HL-60 (cell line): Measurements from ENCODE around the gene ZMYND10.

Source experiments
- DNase-seq, 2 experiments: peaks; one replicate each; pipeline ENCODE4 v3.0.0-alpha.2; 2010 to 2020; ENCODE audit warnings: low read depth in 1 of 2, low spot score in 1 of 2
- H3K27ac ChIP-seq: fragments of 250-450 bp; sonication (Bioruptor Pico); replicated peaks from 2 replicates; pipeline ENCODE4 v1.5.1; 2020; ENCODE audit warnings: mild to moderate bottlenecking, moderate library complexity
- H3K27me3 ChIP-seq: fragments of 250-450 bp; sonication (Bioruptor Pico); 2 replicates; pipeline ENCODE4 v1.5.1; 2021; ENCODE audit warnings: mild to moderate bottlenecking, moderate library complexity; ENCODE audit not compliant: insufficient read depth, poor library complexity, severe bottlenecking
- H3K4me3 ChIP-seq: replicated peaks from 2 replicates; pipeline ENCODE4 v1.5.1; 2011; ENCODE audit warnings: mild to moderate bottlenecking, control low read depth, low read length; ENCODE audit not compliant: insufficient read depth
- CTCF ChIP-seq: IDR thresholded peaks from one replicate; pipeline ENCODE4 v1.5.1; 2011; ENCODE audit warnings: low read length, control low read depth, inconsistent platforms; ENCODE audit not compliant: insufficient read depth
- GABPA ChIP-seq: IDR thresholded peaks from 2 replicates; pipeline ENCODE4 v1.6.1; 2012; ENCODE audit warnings: low read depth
- POLR2AphosphoS5 ChIP-seq: IDR thresholded peaks from 2 replicates; pipeline ENCODE4 v1.6.1; 2012; ENCODE audit warnings: low read depth
- SPI1 ChIP-seq: IDR thresholded peaks from 2 replicates; pipeline ENCODE4 v1.6.1; 2012; ENCODE audit warnings: low read depth, mild to moderate bottlenecking, borderline replicate concordance
- TF ChIP-seq, protein P1 (sequence below): IDR thresholded peaks from 2 replicates; pipeline ENCODE4 v1.6.1; 2012; ENCODE audit warnings: low read depth; ENCODE audit not compliant: insufficient replicate concordance

Gene ZMYND10

DNA sequence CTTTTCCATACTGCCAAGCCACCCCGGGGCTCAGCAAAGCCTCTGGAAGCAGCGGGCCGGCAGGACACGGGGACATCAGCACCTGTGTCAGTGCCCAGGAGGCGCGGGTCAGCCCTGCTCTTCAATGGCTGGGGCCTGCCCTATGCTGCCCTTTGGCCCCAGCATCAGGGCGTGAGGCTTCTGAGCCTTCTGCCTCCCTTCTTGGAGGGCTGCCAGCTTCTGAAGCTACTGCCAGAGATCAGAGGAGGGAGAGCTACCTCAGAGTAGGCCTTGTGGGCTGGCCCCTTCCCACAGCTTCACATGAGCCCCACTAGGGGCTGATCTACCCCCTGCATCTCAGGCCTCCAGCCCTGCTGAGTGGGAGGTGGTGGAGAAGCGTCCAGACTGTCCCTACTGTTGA, 26.8 kb upstream of the ZMYND10 start:
- no peak overlapping the region for H3K4me3 ChIP-seq
- no peak for TF ChIP-seq CTCF
- TF ChIP-seq, protein P1, sequence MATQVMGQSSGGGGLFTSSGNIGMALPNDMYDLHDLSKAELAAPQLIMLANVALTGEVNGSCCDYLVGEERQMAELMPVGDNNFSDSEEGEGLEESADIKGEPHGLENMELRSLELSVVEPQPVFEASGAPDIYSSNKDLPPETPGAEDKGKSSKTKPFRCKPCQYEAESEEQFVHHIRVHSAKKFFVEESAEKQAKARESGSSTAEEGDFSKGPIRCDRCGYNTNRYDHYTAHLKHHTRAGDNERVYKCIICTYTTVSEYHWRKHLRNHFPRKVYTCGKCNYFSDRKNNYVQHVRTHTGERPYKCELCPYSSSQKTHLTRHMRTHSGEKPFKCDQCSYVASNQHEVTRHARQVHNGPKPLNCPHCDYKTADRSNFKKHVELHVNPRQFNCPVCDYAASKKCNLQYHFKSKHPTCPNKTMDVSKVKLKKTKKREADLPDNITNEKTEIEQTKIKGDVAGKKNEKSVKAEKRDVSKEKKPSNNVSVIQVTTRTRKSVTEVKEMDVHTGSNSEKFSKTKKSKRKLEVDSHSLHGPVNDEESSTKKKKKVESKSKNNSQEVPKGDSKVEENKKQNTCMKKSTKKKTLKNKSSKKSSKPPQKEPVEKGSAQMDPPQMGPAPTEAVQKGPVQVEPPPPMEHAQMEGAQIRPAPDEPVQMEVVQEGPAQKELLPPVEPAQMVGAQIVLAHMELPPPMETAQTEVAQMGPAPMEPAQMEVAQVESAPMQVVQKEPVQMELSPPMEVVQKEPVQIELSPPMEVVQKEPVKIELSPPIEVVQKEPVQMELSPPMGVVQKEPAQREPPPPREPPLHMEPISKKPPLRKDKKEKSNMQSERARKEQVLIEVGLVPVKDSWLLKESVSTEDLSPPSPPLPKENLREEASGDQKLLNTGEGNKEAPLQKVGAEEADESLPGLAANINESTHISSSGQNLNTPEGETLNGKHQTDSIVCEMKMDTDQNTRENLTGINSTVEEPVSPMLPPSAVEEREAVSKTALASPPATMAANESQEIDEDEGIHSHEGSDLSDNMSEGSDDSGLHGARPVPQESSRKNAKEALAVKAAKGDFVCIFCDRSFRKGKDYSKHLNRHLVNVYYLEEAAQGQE, result no peak
- TF ChIP-seq SPI1, result no peak
- TF ChIP-seq GABPA, result no peak
- no peak for TF ChIP-seq POLR2AphosphoS5
- no peak overlapping the region for H3K27ac ChIP-seq
- H3K27me3 ChIP-seq, result peaks cover 2% of the 10 kb centered on the region
- DNase-seq, result no peak

- H3K4me3 ChIP-seq, result no peak overlapping the region
- no peak for DNase-seq
- no peak overlapping the region for H3K27ac ChIP-seq
- H3K27me3 ChIP-seq, result peaks cover 2% of the 10 kb centered on the region
- TF ChIP-seq CTCF, result no peak
- TF ChIP-seq POLR2AphosphoS5, result no peak
- no peak for TF ChIP-seq GABPA
- TF ChIP-seq, protein P1, result no peak
- TF ChIP-seq SPI1, result no peak
These were observed 25.7 kb upstream of the ZMYND10 start for GRCh38 chr3:50371133-50371685.

DNA sequence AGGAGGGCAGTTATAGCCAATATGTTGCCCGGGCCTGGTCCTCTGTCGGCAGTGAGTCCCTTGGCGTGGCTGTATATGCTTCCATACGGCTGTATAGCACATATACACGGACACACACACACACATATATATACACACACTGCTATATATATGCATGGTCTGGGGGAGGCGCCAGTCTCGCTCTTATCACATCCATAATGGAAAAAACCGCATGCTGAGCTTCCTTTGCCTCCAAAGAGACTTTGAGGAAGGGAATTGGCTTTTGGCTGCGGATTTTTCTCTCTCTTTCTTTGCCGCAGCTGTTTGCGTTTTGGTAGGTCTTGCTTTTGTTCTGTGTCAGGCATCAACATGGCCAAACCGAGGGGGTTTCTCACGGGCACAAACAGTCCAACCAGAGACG, 25.1 kb upstream of the ZMYND10 start:
- Histone ChIP-seq H3K27ac (no peak overlapping the region), H3K27me3 (peaks cover 2% of the 10 kb centered on the region), H3K4me3 (no peak overlapping the region)
- no peak for TF ChIP-seq POLR2AphosphoS5
- peak; percentile 15 for TF ChIP-seq CTCF
- TF ChIP-seq, protein P1, result no peak
- TF ChIP-seq SPI1, result no peak
- TF ChIP-seq GABPA, result no peak
- DNase-seq, result peak in 1 of 2 experiments; percentile 36
